ENCODE measurements around the gene SRBD1.

Gene SRBD1

DNA sequence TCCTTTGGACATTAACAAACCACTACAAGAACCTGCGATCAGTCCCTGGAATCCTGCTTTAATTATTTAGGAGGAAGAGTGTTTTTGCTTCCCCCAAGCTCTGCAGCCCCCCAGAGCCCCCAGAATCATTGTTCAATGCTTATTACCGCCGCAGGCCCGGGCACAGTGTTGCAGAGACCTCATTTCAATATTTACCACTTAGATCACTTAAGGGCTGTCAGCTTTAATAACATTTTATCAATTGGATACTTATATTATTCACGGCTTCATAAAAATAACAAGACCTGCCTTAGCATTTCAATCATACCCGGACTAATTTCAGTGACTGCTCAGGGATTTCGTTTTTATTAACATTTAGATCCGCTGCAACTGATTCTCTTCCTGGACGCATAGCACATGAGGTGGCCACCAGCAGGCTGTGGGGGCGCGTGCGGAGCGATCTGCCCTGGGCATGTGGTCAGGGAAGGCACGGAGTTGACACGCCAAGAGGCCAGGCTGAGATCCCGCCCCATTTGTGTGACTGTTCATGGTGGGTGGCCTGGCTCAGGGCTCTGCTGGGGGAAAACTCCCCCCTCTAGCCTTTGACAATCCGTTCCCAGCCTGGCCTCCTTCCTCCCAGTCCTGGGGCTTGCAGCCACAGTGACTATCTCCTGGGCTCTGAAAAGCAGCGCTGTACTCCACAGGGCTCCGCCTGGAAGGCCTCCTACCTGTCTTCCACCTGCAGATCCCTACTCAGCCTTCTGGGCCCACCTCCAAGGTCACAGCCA, 267.6 kb downstream of the SRBD1 start:
- H3K4me1 Mint-ChIP-seq = no peaks in the 10 kb centered on the region
- no peaks in the 10 kb centered on the region for H3K36me3 Mint-ChIP-seq (ENCODE audit: insufficient read depth)
- ATAC-seq (replicated peaks; ENCODE audit: extremely low read depth, poor library complexity, severe bottlenecking) = no peak
- H3K9me3 Mint-ChIP-seq = no peaks in the 10 kb centered on the region
- H3K27me3 Mint-ChIP-seq = peaks cover 42% of the 10 kb centered on the region
- no peak overlapping the region for H3K4me3 Mint-ChIP-seq
- no peak overlapping the region for H3K27ac Mint-ChIP-seq (ENCODE audit: low read depth)
- no peak for DNase-seq (ENCODE audit: low spot score in 2 of 2)

DNA sequence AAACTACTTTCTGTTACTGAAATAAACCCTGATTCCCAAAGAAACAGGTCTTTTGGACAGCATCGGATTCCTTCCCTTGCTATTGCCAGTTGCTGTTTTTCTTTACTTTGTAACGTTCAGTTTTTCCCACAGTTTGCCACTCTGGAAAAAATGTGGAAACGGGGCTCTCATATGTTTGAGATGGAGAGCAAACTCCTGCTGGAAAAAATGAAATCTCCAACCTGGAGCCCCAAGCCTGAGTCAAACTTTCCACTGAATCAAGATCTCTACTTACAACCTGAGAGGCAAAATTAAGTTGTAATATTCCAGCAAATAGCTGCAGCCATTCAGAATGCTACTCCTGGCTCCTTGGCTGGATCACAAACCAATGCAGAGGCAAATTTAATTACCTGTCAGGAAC, 270.7 kb downstream of the SRBD1 start:
- DNase-seq (ENCODE audit: low spot score in 2 of 2) = no peak
- H3K4me1 Mint-ChIP-seq = no peaks in the 10 kb centered on the region
- ATAC-seq (replicated peaks; ENCODE audit: extremely low read depth, poor library complexity, severe bottlenecking) = no peak
- no peaks in the 10 kb centered on the region for H3K9me3 Mint-ChIP-seq
- H3K36me3 Mint-ChIP-seq (ENCODE audit: insufficient read depth) = no peaks in the 10 kb centered on the region
- H3K27ac Mint-ChIP-seq (ENCODE audit: low read depth) = no peak overlapping the region
- no peak overlapping the region for H3K4me3 Mint-ChIP-seq
- H3K27me3 Mint-ChIP-seq = peaks cover 43% of the 10 kb centered on the region

DNA sequence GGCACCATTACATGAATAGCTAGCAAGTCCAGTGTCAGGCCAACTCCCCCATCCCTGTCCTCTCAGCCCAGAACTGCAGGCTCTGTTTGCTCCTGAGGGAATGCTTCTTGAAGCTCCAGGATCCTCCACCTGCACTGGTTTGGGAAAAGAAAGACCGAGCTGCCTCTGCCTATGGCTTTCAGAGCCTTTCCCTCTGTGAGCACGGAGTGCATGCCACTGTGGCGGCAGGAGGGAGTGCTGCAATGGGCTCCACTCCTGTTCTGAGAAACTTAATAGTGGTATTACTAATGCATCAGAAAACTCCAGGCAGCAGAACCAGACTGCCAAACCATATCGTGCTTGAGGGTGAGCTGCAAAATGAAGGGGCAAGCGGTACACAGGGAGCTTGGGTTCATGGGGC, 271.8 kb downstream of the SRBD1 start:
- Mint-ChIP-seq H3K4me1 (no peaks in the 10 kb centered on the region), H3K4me3 (no peak overlapping the region), H3K27ac (ENCODE audit: low read depth) (no peak overlapping the region), H3K9me3 (no peaks in the 10 kb centered on the region), H3K27me3 (peaks cover 32% of the 10 kb centered on the region), H3K36me3 (ENCODE audit: insufficient read depth) (no peaks in the 10 kb centered on the region)
- ATAC-seq (replicated peaks; ENCODE audit: extremely low read depth, poor library complexity, severe bottlenecking) (no peak), DNase-seq (ENCODE audit: low spot score in 2 of 2) (no peak)
